GM12891 (cell line): ENCODE results near the gene PKHD1.

Source experiments
- PAX5 ChIP-seq: IDR thresholded peaks from 2 replicates; pipeline ENCODE4 v1.6.1; 2011; ENCODE audit warnings: low read length, moderate library complexity, mild to moderate bottlenecking; ENCODE audit not compliant: insufficient read depth, severe bottlenecking
- POLR2A ChIP-seq: IDR thresholded peaks from 2 replicates; pipeline ENCODE4 v1.6.1; 2011; ENCODE audit warnings: low read depth, low read length, control low read depth
- POLR2AphosphoS5 ChIP-seq: IDR thresholded peaks from 2 replicates; pipeline ENCODE4 v1.6.1; 2011; ENCODE audit warnings: low read depth, low read length, control low read depth
- POU2F2 ChIP-seq: IDR thresholded peaks from 2 replicates; pipeline ENCODE4 v1.6.1; 2011; ENCODE audit warnings: low read depth, mild to moderate bottlenecking, control low read depth, low read length, moderate library complexity
- SPI1 ChIP-seq: IDR thresholded peaks from 2 replicates; pipeline ENCODE4 v1.6.1; 2011; ENCODE audit warnings: low read depth, low read length, control low read depth
- TAF1 ChIP-seq: IDR thresholded peaks from 2 replicates; pipeline ENCODE4 v1.6.1; 2011; ENCODE audit warnings: low read depth, low read length, control low read depth

DNA sequence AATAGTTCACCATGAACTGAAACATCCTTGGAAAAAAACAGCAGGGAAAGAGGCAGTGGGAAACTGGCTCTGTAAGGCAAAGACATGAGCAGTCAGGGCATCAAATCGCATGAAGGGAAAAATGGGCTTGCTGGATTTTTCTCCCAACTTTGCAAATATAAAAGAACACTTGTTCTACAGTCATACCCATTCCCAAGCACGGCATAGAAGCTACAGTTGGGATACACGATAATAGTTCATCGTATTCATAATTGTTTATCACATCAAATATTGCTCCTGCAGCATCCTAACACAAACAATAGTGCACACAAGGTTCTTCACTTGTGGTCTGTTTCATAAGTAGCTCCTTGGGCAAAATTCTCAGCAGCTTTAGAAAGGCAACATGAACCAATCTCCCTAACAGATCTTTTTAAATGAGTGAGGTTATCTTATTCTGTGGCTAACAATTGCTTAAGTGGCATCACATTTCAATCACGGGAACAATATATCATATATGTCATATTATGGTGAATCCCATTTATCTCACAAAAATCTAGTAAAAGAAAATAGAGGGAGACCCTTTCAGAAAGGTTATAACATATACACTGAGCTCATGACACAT is 243.9 kb downstream of the PKHD1 start:
- TF ChIP-seq POLR2AphosphoS5 (no peak), POLR2A (no peak), SPI1 (no peak), TAF1 (no peak), PAX5 (no peak), POU2F2 (no peak)
